Mesenchymal stem cell (in vitro differentiated cells and primary cell): ENCODE measurements around the gene PDE11A.

Experiments
- DNase-seq: peaks from one replicate; pipeline ENCODE4 v3.0.0-alpha.2; 2013
- H2AFZ ChIP-seq: one replicate; pipeline ENCODE4 v1.6.1; 2013; ENCODE audit warnings: low read depth, mild to moderate bottlenecking, control low read depth, inconsistent platforms, low read length, moderate library complexity
- H2AK5ac ChIP-seq: 2 replicates; pipeline ENCODE4 v1.6.1; 2013; ENCODE audit warnings: low read length, moderate library complexity, mild to moderate bottlenecking, inconsistent platforms; ENCODE audit not compliant: severe bottlenecking
- H2BK120ac ChIP-seq: one replicate; pipeline ENCODE4 v1.6.1; 2013; ENCODE audit warnings: low read depth, mild to moderate bottlenecking, inconsistent platforms, low read length, moderate library complexity
- H2BK12ac ChIP-seq, 2 experiments: one replicate each; pipeline ENCODE4 v1.6.1; 2013; ENCODE audit warnings: inconsistent platforms in 2 of 2, low read length in 2 of 2, mild to moderate bottlenecking in 2 of 2, moderate library complexity in 2 of 2, control low read depth in 1 of 2
- H2BK15ac ChIP-seq: one replicate; pipeline ENCODE4 v1.6.1; 2013; ENCODE audit warnings: mild to moderate bottlenecking, low read depth, inconsistent platforms; ENCODE audit not compliant: poor library complexity, severe bottlenecking
- H2BK5ac ChIP-seq: 2 replicates; pipeline ENCODE4 v1.6.1; 2013; ENCODE audit warnings: low read depth, mild to moderate bottlenecking, low read length, control low read depth, inconsistent platforms; ENCODE audit not compliant: poor library complexity, severe bottlenecking
- H3K14ac ChIP-seq, 2 experiments: one replicate each; pipeline ENCODE4 v1.6.1; 2013; ENCODE audit warnings: inconsistent platforms in 2 of 2, low read length in 2 of 2, control low read depth in 1 of 2, mild to moderate bottlenecking in 1 of 2, moderate library complexity in 1 of 2
- H3K18ac ChIP-seq, 2 experiments: one replicate each; pipeline ENCODE4 v1.6.1; 2013; ENCODE audit warnings: inconsistent platforms in 2 of 2, low read length in 2 of 2, control low read depth in 1 of 2, low read depth in 1 of 2, mild to moderate bottlenecking in 1 of 2
- H3K23ac ChIP-seq, 2 experiments: one replicate each; pipeline ENCODE4 v1.6.1; 2013; ENCODE audit warnings: inconsistent platforms in 2 of 2, low read length in 2 of 2, mild to moderate bottlenecking in 2 of 2, moderate library complexity in 2 of 2, control low read depth in 1 of 2
- H3K27ac ChIP-seq: 2 replicates; pipeline ENCODE4 v1.5.1; 2013; ENCODE audit warnings: mild to moderate bottlenecking, moderate library complexity, low read length, control low read depth, inconsistent platforms; ENCODE audit not compliant: poor library complexity, severe bottlenecking
- H3K27me3 ChIP-seq, 2 experiments: 2 replicates each; pipeline versions ENCODE4 v1.6.1 to v1.7.0; 2013; ENCODE audit warnings: low read length in 2 of 2, mild to moderate bottlenecking in 2 of 2, moderate library complexity in 2 of 2, control low read depth in 1 of 2, inconsistent platforms in 1 of 2; ENCODE audit not compliant: control insufficient read depth in 1 of 2, insufficient read depth in 1 of 2
- H3K36me3 ChIP-seq, 2 experiments: 2 replicates each; pipeline versions ENCODE4 v1.6.1 to v1.7.0; 2013; ENCODE audit warnings: low read length in 2 of 2, control low read depth in 1 of 2, inconsistent platforms in 1 of 2, low read depth in 1 of 2, mild to moderate bottlenecking in 1 of 2; ENCODE audit not compliant: insufficient read depth in 2 of 2, control insufficient read depth in 1 of 2
- H3K4ac ChIP-seq, 2 experiments: one replicate each; pipeline ENCODE4 v1.6.1; 2013; ENCODE audit warnings: inconsistent platforms in 2 of 2, low read length in 2 of 2, mild to moderate bottlenecking in 2 of 2, moderate library complexity in 2 of 2, control low read depth in 1 of 2, low read depth in 1 of 2
- H3K4me1 ChIP-seq: 2 replicates; pipeline ENCODE4 v1.6.1; 2013; ENCODE audit warnings: low read depth, low read length, control low read depth; ENCODE audit not compliant: control insufficient read depth, insufficient read depth
- H3K4me2 ChIP-seq: 2 replicates; pipeline ENCODE4 v1.6.1; 2013; ENCODE audit warnings: low read length, mild to moderate bottlenecking, inconsistent platforms; ENCODE audit not compliant: poor library complexity, severe bottlenecking
- H3K4me3 ChIP-seq, 2 experiments: 2 replicates each; pipeline versions ENCODE4 v1.5.1 to v1.7.0; 2013; ENCODE audit warnings: low read length in 2 of 2, mild to moderate bottlenecking in 2 of 2, control low read depth in 1 of 2, low read depth in 1 of 2; ENCODE audit not compliant: insufficient read depth in 1 of 2
- H3K79me1 ChIP-seq: replicated peaks from 2 replicates; pipeline ENCODE4 v1.6.1; 2013; ENCODE audit warnings: mild to moderate bottlenecking, control low read depth, low read length, inconsistent platforms; ENCODE audit not compliant: poor library complexity, severe bottlenecking
- H3K9ac ChIP-seq: 2 replicates; pipeline ENCODE4 v1.7.0; 2013; ENCODE audit warnings: mild to moderate bottlenecking, low read length, moderate library complexity
- H3K9me3 ChIP-seq: 2 replicates; pipeline ENCODE4 v1.7.0; 2013; ENCODE audit warnings: mild to moderate bottlenecking, low read length; ENCODE audit not compliant: control insufficient read depth
- H4K8ac ChIP-seq: one replicate; pipeline ENCODE4 v1.6.1; 2013; ENCODE audit warnings: inconsistent platforms, mild to moderate bottlenecking, low read length, moderate library complexity
- H4K91ac ChIP-seq: one replicate; pipeline ENCODE4 v1.6.1; 2013; ENCODE audit warnings: mild to moderate bottlenecking, low read length, inconsistent platforms
- WGBS: methylation state at CpG from one replicate; pipeline ENCODE4 v1.1.7; 2013; ENCODE audit warnings: mixed read lengths; 5-methylcytosine and 5-hydroxymethylcytosine counted together

PDE11A gene

DNA sequence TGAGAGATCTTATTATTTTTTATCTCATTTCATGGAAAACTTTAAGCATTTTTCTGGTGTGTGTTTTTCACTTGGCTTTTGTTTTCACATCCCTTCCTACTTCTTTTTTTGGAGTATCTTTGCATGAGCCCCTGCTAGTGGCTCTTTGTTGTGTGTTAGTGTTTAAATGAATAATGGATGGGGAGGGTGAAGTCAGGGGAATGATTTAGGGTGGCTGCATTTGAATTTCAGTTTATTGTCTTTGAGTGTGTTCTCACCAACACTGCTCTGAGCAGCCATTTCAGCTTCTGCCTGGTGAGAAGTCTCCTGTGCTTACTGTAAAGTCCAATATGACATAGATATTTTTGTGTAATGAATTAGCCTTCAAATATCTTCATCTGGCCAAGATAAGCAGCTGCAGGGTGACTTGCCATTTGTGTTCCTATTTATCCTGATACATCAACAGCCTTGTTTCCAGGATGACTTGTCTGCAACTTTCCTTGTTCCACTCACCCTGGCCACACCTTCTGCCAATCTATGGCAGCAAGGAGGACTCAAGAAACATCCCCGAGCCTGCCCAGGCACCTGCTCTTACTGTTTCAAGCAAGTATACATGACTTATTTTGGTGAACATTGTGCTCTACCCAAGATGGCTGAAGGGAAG, 182.6 kb downstream of the PDE11A start:
- H3K36me3 ChIP-seq: no peaks in the 10 kb centered on the region
- 85% methylated on average over 1 of the region's 1 CpG for WGBS

DNA sequence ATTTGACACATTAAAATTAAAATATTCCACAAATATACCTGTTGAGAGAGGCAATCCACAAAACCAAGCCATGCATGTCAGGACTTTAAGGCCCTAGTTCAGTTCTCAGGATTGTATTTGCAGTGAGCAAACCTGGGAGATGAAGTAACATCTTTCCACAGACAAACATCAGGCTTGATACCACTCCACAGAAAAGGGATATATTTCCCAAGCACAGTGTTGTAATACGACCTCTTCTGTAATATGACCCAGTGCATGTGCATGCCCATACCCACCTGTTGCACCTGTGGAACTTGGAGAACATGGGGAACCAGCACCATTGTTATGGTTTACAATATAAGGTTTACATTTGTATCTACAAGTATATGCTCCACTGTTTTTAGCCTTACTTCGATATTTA, 184.0 kb downstream of the PDE11A start:
- Histone ChIP-seq H3K9me3 (no peaks in the 10 kb centered on the region), H3K36me3 (no peaks in the 10 kb centered on the region), H2BK12ac (no peak overlapping the region), H3K18ac (no peak overlapping the region), H2AFZ (no peak overlapping the region), H4K8ac (no peak overlapping the region), H3K4me1 (no peaks in the 10 kb centered on the region), H2AK5ac (no peak overlapping the region), H3K23ac (no peak overlapping the region), H2BK5ac (no peak overlapping the region), H3K9ac (no peak overlapping the region), H2BK120ac (no peak overlapping the region), H3K4ac (no peak overlapping the region), H3K79me1 (no peaks in the 10 kb centered on the region), H3K27ac (no peak overlapping the region), H3K14ac (no peak overlapping the region), H3K4me2 (no peak overlapping the region), H3K27me3 (no peaks in the 10 kb centered on the region), H3K4me3 (no peak overlapping the region), H4K91ac (no peak overlapping the region), H2BK15ac (no peak overlapping the region)
- DNase-seq: no peak
- WGBS: 62% methylated on average over 2 of the region's 2 CpGs

More for the DNA sequence above, 182.6 kb downstream of the PDE11A start:
- Histone ChIP-seq H4K8ac (no peak overlapping the region), H3K4me2 (no peak overlapping the region), H2AFZ (no peak overlapping the region), H4K91ac (no peak overlapping the region), H3K79me1 (no peaks in the 10 kb centered on the region), H3K4me1 (no peaks in the 10 kb centered on the region), H2AK5ac (no peak overlapping the region), H3K4ac (no peak overlapping the region), H2BK120ac (no peak overlapping the region), H2BK12ac (no peak overlapping the region), H3K18ac (no peak overlapping the region), H3K9ac (no peak overlapping the region), H3K9me3 (no peaks in the 10 kb centered on the region), H2BK5ac (no peak overlapping the region), H3K27ac (no peak overlapping the region), H3K4me3 (no peak overlapping the region), H2BK15ac (no peak overlapping the region), H3K23ac (no peak overlapping the region), H3K14ac (no peak overlapping the region), H3K27me3 (no peaks in the 10 kb centered on the region)
- no peak for DNase-seq

DNA sequence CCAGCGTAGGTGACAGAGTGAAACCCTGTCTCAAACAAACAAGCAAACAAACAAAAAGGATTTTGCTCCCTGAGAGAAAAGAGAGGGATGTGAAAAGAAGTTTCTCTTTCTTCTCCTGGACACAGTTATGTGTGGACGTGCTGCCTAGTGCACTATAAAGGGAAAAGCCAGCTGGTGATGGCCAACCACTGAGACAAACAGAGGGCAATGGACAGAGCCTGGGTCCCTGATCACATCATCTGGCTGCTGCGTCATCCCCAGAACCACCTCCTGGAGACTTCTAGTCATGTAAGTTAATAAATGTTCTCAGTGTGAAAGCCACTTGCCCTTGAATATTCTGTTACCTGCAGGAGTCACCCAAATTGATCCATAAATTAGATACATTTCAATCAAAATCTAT, 184.9 kb downstream of the PDE11A start:
- no peak overlapping the region for H4K91ac ChIP-seq
- no peaks in the 10 kb centered on the region for H3K36me3 ChIP-seq
- H3K4ac ChIP-seq: no peak overlapping the region
- no peaks in the 10 kb centered on the region for H3K4me1 ChIP-seq
- no peak overlapping the region for H2BK120ac ChIP-seq
- no peak overlapping the region for H2BK15ac ChIP-seq
- H3K27ac ChIP-seq: no peak overlapping the region
- no peak overlapping the region for H2AFZ ChIP-seq
- no peak overlapping the region for H2BK12ac ChIP-seq
- H3K9ac ChIP-seq: no peak overlapping the region
- H3K14ac ChIP-seq: no peak overlapping the region
- H2AK5ac ChIP-seq: no peak overlapping the region
- H2BK5ac ChIP-seq: no peak overlapping the region
- no peak for DNase-seq
- no peak overlapping the region for H4K8ac ChIP-seq
- no peak overlapping the region for H3K4me2 ChIP-seq
- no peak overlapping the region for H3K4me3 ChIP-seq
- H3K79me1 ChIP-seq: no peaks in the 10 kb centered on the region
- 100% methylated on average over 2 of the region's 3 CpGs for WGBS
- no peaks in the 10 kb centered on the region for H3K27me3 ChIP-seq
- no peak overlapping the region for H3K23ac ChIP-seq
- H3K9me3 ChIP-seq: no peaks in the 10 kb centered on the region
- no peak overlapping the region for H3K18ac ChIP-seq

DNA sequence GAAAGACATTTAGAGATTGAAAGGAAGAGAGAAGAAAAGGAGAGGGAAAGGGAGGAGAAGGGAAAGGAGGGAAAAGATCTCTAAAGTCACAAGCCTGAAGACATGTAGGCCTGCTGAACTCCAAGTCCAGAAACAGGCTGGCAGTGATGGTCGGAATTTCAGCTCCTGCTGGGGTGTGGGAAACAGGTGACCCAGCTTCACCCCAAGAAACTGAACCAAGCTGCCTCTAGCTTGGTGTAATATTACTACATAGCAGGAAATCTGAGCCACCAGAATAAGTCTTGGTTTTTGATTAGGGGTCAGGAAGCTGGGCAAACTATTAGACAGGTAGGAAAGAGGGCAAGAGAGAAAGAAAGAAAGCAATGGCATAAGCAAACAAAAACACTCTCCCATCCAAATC, 185.8 kb downstream of the PDE11A start:
- H2AK5ac ChIP-seq: no peak overlapping the region
- no peak overlapping the region for H2BK120ac ChIP-seq
- H3K9me3 ChIP-seq: no peaks in the 10 kb centered on the region
- H3K4ac ChIP-seq: no peak overlapping the region
- no peaks in the 10 kb centered on the region for H3K36me3 ChIP-seq
- H4K91ac ChIP-seq: no peak overlapping the region
- no peak overlapping the region for H2BK12ac ChIP-seq
- no peaks in the 10 kb centered on the region for H3K4me1 ChIP-seq
- H3K18ac ChIP-seq: no peak overlapping the region
- no peak overlapping the region for H3K27ac ChIP-seq
- WGBS: 60% methylated on average over 1 of the region's 1 CpG
- no peak overlapping the region for H3K4me3 ChIP-seq
- H2BK15ac ChIP-seq: no peak overlapping the region
- no peak overlapping the region for H2AFZ ChIP-seq
- no peak overlapping the region for H2BK5ac ChIP-seq
- no peak overlapping the region for H3K4me2 ChIP-seq
- no peak for DNase-seq
- H3K79me1 ChIP-seq: no peaks in the 10 kb centered on the region
- H3K27me3 ChIP-seq: no peaks in the 10 kb centered on the region
- H4K8ac ChIP-seq: no peak overlapping the region
- no peak overlapping the region for H3K14ac ChIP-seq
- H3K9ac ChIP-seq: no peak overlapping the region
- H3K23ac ChIP-seq: no peak overlapping the region
